H1 (cell line): ENCODE measurements around the gene ANKS1A.

Source experiments
- CTCF ChIP-seq, 3 experiments: IDR thresholded peaks; 1 replicate in 2 of 3; 2 replicates in 1 of 3; pipeline versions ENCODE4 v1.5.1 to v1.6.1; 2011; ENCODE audit warnings: low read length in 3 of 3, mild to moderate bottlenecking in 3 of 3, inconsistent platforms in 2 of 3, low read depth in 1 of 3, moderate library complexity in 1 of 3; ENCODE audit not compliant: insufficient read depth in 1 of 3; ENCODE audit errors: control extremely low read depth in 1 of 3
- GABPA ChIP-seq: IDR thresholded peaks from 2 replicates; pipeline ENCODE4 v1.6.1; 2011; ENCODE audit warnings: mild to moderate bottlenecking, low read length, moderate library complexity, borderline replicate concordance; ENCODE audit not compliant: insufficient read depth
- POLR2A ChIP-seq, 2 experiments: IDR thresholded peaks; 1 replicate in 1 of 2; 2 replicates in 1 of 2; pipeline ENCODE4 v1.6.1; 2011; ENCODE audit warnings: low read depth in 2 of 2, low read length in 2 of 2, mild to moderate bottlenecking in 2 of 2; ENCODE audit errors: control extremely low read depth in 1 of 2
- RAD21 ChIP-seq, 2 experiments: IDR thresholded peaks in 1 of 2; conservative IDR thresholded peaks in 1 of 2; 2 replicates each; pipeline ENCODE4 v1.6.1; 2011; ENCODE audit warnings: low read depth in 2 of 2, low read length in 2 of 2, improper control_type of control experiment in 1 of 2, inconsistent platforms in 1 of 2, mild to moderate bottlenecking in 1 of 2, moderate library complexity in 1 of 2
- TAF1 ChIP-seq: IDR thresholded peaks from 2 replicates; pipeline ENCODE4 v1.6.1; 2011; ENCODE audit warnings: mild to moderate bottlenecking, low read depth, low read length
- TBP ChIP-seq: IDR thresholded peaks from 2 replicates; pipeline ENCODE4 v1.6.1; 2011; ENCODE audit warnings: low read depth, low read length, improper control_type of control experiment

DNA sequence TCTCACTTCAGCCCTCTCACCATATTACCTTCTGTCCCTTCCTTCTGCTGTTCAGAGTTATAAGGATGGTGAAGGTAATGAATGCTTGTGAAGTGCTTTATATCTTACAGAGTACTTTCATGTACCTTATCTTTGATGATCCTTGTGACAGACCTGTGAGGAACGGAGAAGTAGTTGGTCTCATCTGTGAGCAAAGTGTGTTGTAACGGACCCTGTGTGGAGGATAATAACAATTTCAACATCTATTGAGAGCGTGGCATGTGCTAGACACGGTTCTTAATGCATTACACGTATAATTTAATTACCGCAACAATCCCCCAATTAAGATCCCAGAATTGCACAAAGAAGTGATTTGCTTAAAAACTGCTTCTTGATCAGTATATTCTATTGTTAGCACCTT is 124.6 kb downstream of the ANKS1A start:
- TF ChIP-seq TAF1 (no peak), TBP (no peak), POLR2A (IDR thresholded peaks at IDR 0.05; ENCODE audit: control extremely low read depth in 1 of 2, low read depth in 2 of 2, low read length in 2 of 2) (no peak), GABPA (no peak), RAD21 (IDR thresholded peaks at IDR 0.05 in 1 of 2, conservative IDR thresholded peaks at IDR 0.05 in 1 of 2; ENCODE audit: low read depth in 2 of 2, low read length in 2 of 2) (no peak), CTCF (IDR thresholded peaks at IDR 0.05; ENCODE audit: control extremely low read depth in 1 of 3, insufficient read depth in 1 of 3, low read depth in 1 of 3, low read length in 3 of 3) (no peak)
